GM18909 (cell line): ENCODE results near the gene TIAM2.
"Not testable (repeated sequence)": the region's sequence is repeated elsewhere in the genome, so short reads cannot be mapped to it uniquely, and the experiment has no call there.

Source experiments
- ATAC-seq: cut with Tn5 transposase; IDR thresholded peaks from one replicate; pipeline ENCODE4 v1.9.1; 2021; ENCODE audit warnings: mild to moderate bottlenecking; ENCODE audit not compliant: unreplicated experiment, poor library complexity

The TIAM2 gene

GRCh38 chr6:155085582-155086257, 90.6 kb downstream of the TIAM2 start:
- no peak for ATAC-seq

GRCh38 chr6:155088856-155089255, 93.7 kb downstream of the TIAM2 start:
- peak; percentile 60 for ATAC-seq

GRCh38 chr6:155089746-155090145, 94.6 kb downstream of the TIAM2 start:
- ATAC-seq, result no peak

- ATAC-seq, result no peak
Observed at GRCh38 chr6:155090166-155090565, 95.1 kb downstream of the TIAM2 start.

- ATAC-seq, result no peak
Observed at GRCh38 chr6:155091756-155092155, 96.6 kb downstream of the TIAM2 start.

GRCh38 chr6:155093430-155093829, 98.3 kb downstream of the TIAM2 start:
- ATAC-seq, result no peak

- no peak for ATAC-seq
Observed at GRCh38 chr6:155100087-155100486, 105.0 kb downstream of the TIAM2 start.

GRCh38 chr6:155100591-155100990, 105.5 kb downstream of the TIAM2 start:
- ATAC-seq, result no peak

GRCh38 chr6:155103083-155103645, 108.0 kb downstream of the TIAM2 start:
- not testable (repeated sequence) for ATAC-seq

GRCh38 chr6:155103816-155104366, 108.8 kb downstream of the TIAM2 start:
- ATAC-seq, result no peak

GRCh38 chr6:155106456-155107115, 111.5 kb downstream of the TIAM2 start:
- ATAC-seq, result no peak

- ATAC-seq, result no peak
Observed at GRCh38 chr6:155107432-155108069, 112.4 kb downstream of the TIAM2 start.

- no peak for ATAC-seq
Observed at GRCh38 chr6:155108070-155108820, 113.1 kb downstream of the TIAM2 start.

GRCh38 chr6:155110721-155111120, 115.6 kb downstream of the TIAM2 start:
- ATAC-seq, result no peak

- no peak for ATAC-seq
Observed at GRCh38 chr6:155112757-155113156, 117.6 kb downstream of the TIAM2 start.

GRCh38 chr6:155115893-155116570, 120.9 kb downstream of the TIAM2 start:
- no peak for ATAC-seq

- no peak for ATAC-seq
Observed at GRCh38 chr6:155116571-155116910, 121.4 kb downstream of the TIAM2 start.

- ATAC-seq, result no peak
Observed at GRCh38 chr6:155117256-155117655, 122.1 kb downstream of the TIAM2 start.

- ATAC-seq, result no peak
Observed at GRCh38 chr6:155117785-155118184, 122.7 kb downstream of the TIAM2 start.

GRCh38 chr6:155119201-155119600, 124.1 kb downstream of the TIAM2 start:
- not testable (repeated sequence) for ATAC-seq
